Activated T-helper 9 cell treated with anti-CD3 and anti-CD28 coated beads, Interleukin-2, amount 50 U/mL, for 16 hours (primary cell): ENCODE measurements around the gene C4orf51.

Experiments
- DNase-seq: peaks from one replicate; pipeline ENCODE4 v3.0.0-alpha.2; 2020; ENCODE audit warnings: low read depth

C4orf51 gene

GRCh38 chr4:145757188-145757587 is 77.2 kb downstream of the C4orf51 start:
- DNase-seq = no peak

- DNase-seq = no peak
Measured at GRCh38 chr4:145760176-145760575, 80.2 kb downstream of the C4orf51 start.

- DNase-seq = no peak
Measured at GRCh38 chr4:145760961-145761929, 81.3 kb downstream of the C4orf51 start.

DNA sequence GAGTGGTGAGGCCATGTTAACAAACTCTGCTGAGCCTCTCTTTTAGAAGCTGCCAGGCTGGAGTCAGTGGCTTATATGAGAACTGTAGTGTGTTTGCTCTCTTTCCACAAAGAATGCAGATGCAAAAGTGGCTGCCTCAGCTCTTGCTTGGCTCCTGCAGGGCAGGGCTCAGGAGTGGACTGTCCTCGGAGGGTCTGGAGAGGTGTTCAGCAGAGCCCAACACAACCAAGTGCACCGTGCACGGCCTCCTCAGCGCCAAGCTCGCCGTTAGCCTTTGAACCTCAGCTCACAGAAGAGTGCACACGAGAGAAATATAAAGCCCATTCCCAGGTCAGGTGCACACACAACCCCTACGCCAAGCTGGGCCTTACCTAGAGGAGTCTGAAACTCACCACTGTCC is 82.8 kb downstream of the C4orf51 start:
- no peak for DNase-seq

- no peak for DNase-seq
Measured at GRCh38 chr4:145763399-145763798, 83.5 kb downstream of the C4orf51 start.

DNA sequence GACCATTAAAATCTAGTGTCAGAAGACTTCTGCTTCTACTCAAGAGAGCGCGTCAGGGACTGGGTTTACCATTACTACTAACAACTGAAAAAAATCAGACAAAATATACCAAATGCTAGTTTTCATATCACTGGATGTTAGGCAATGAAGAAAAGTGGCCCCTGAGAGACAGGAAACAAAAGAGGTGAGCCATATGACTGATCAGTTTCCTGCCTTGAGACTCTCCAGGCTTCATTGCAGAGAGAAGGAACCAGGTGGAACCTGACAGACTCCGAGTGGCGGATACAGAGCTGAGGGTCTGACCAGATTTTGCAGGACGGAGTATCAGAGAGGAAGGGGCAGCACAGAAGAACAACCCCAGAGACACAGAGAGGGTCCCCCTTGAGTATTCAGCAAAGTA is 86.3 kb downstream of the C4orf51 start:
- DNase-seq = no peak

GRCh38 chr4:145769450-145770037 is 89.6 kb downstream of the C4orf51 start:
- no peak for DNase-seq

GRCh38 chr4:145770124-145770523 is 90.2 kb downstream of the C4orf51 start:
- DNase-seq = no peak

GRCh38 chr4:145772347-145772746 is 92.4 kb downstream of the C4orf51 start:
- no peak for DNase-seq

DNA sequence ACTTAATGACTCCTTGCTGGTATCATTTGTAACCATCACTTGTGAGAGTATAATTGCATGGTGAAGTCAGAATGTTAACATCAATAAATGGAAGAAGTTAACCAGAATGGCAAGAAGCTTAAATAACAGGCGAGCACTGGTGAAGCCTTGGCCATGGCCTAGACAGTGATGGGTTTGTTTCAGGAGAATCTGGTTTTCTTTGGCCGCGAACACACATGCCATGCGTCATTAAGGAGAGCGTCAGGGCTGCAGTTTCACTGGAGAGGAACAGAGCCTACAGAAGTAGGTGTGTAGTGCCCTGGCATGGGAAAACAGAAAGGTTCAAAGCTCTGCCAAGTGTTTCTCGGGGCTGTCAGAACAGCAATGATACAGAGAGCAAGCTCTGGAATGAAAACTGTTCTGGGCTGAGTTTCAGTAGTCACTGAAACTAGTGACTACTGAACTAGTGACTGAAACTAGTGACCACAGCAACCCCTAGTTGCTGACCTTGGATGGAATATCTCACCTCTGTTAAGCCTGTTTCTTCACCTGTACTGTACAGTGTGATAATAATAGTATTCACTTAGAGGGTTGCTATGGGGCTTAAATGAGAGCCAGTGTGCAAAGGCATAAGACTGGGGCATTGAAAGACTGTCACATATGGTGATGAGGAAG is 93.8 kb downstream of the C4orf51 start:
- no peak for DNase-seq

- DNase-seq = no peak
Measured at GRCh38 chr4:145774473-145774872, 94.5 kb downstream of the C4orf51 start.

DNA sequence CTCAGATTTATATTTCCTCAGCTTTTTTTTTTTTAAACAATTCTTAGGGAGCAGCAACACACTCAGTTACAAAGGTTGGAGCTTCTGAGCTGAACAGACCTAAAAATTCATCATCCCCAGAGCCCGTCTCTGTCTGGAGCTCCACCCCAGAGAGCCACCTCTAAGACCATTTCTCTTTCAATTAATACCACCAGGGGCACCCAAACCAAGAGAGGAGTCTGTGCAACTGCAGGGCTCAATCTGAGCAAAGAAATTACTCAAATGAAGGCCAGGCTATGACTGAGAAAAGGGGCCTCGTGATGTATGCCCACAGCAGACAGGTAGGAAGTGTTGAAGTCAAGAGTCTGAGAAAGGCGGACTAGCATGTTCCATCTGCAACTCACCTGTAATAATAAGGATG is 95.5 kb downstream of the C4orf51 start:
- no peak for DNase-seq

DNA sequence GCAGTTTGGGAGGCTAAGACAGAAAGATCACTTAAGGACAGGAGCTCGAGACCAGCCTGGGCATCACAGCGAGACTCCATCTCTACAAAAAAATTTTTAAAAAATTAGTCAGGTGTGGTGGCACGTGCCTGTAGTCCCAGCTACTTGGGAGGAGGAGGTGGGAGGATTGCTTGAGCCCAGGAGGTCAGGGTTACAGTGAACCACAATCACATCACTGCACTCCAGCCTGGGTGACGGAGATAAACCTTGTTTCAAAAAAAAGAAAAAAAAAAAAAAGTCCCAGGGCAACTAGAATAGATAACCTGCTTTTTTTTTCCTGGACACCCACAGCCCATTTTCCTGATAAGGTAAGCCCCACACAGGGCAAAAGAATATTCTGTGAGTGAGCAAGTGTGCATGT is 96.3 kb downstream of the C4orf51 start:
- no peak for DNase-seq

GRCh38 chr4:145779319-145779801 is 99.4 kb downstream of the C4orf51 start:
- no peak for DNase-seq

DNA sequence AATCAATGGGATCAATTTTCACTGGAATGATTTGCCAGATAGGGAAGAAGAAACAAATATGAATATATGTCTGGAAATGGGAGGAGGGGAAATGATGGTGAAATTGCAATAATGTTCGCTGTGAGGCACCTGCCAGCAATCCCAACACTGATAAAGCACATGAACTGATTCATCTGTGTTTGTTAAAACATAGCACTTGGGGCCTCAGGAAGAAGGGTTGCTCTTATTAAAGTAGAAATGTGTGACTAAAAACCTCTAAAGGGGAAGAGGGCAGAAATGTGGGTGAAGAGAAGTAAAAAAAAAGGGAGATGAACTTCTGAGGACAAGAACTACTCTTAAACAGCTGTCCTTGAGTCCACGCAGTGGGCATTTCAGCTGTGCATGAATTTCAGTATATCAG is 101.4 kb downstream of the C4orf51 start:
- DNase-seq = no peak
